ENCODE data around the gene PARD3B. TPM values are rescaled to one million over a fixed set of nuclear protein-coding genes. Genes with fewer than 3 reads are reported as not detected.

PARD3B gene
- total and polyA plus RNA-seq, 10 of the 15 experiments (the other 5 are each of a cell fraction or from before 2014, with no cell fraction given), result 0.01 to 0.54 (median 0.07) TPM; not detected in 7

- TF ChIP-seq, protein P1, sequence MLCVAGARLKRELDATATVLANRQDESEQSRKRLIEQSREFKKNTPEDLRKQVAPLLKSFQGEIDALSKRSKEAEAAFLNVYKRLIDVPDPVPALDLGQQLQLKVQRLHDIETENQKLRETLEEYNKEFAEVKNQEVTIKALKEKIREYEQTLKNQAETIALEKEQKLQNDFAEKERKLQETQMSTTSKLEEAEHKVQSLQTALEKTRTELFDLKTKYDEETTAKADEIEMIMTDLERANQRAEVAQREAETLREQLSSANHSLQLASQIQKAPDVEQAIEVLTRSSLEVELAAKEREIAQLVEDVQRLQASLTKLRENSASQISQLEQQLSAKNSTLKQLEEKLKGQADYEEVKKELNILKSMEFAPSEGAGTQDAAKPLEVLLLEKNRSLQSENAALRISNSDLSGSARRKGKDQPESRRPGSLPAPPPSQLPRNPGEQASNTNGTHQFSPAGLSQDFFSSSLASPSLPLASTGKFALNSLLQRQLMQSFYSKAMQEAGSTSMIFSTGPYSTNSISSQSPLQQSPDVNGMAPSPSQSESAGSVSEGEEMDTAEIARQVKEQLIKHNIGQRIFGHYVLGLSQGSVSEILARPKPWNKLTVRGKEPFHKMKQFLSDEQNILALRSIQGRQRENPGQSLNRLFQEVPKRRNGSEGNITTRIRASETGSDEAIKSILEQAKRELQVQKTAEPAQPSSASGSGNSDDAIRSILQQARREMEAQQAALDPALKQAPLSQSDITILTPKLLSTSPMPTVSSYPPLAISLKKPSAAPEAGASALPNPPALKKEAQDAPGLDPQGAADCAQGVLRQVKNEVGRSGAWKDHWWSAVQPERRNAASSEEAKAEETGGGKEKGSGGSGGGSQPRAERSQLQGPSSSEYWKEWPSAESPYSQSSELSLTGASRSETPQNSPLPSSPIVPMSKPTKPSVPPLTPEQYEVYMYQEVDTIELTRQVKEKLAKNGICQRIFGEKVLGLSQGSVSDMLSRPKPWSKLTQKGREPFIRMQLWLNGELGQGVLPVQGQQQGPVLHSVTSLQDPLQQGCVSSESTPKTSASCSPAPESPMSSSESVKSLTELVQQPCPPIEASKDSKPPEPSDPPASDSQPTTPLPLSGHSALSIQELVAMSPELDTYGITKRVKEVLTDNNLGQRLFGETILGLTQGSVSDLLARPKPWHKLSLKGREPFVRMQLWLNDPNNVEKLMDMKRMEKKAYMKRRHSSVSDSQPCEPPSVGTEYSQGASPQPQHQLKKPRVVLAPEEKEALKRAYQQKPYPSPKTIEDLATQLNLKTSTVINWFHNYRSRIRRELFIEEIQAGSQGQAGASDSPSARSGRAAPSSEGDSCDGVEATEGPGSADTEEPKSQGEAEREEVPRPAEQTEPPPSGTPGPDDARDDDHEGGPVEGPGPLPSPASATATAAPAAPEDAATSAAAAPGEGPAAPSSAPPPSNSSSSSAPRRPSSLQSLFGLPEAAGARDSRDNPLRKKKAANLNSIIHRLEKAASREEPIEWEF (IDR thresholded peaks at IDR 0.05; ENCODE audit: insufficient replicate concordance, low read depth, low read length), result no peak
- TF ChIP-seq, protein P2, sequence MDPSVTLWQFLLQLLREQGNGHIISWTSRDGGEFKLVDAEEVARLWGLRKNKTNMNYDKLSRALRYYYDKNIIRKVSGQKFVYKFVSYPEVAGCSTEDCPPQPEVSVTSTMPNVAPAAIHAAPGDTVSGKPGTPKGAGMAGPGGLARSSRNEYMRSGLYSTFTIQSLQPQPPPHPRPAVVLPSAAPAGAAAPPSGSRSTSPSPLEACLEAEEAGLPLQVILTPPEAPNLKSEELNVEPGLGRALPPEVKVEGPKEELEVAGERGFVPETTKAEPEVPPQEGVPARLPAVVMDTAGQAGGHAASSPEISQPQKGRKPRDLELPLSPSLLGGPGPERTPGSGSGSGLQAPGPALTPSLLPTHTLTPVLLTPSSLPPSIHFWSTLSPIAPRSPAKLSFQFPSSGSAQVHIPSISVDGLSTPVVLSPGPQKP (IDR thresholded peaks at IDR 0.05; ENCODE audit: low read depth, low read length), result no peak
- TF ChIP-seq BCL11A (IDR thresholded peaks at IDR 0.05; ENCODE audit: low read depth, low read length), result no peak
- no peak for TF ChIP-seq ZNF687 (IDR thresholded peaks at IDR 0.05)
- no peak for TF ChIP-seq RBBP5 (conservative IDR thresholded peaks at IDR 0.05)
- no peak for TF ChIP-seq ZNF207 (IDR thresholded peaks at IDR 0.05; ENCODE audit: borderline replicate concordance)
Measured at GRCh38 chr2:205273627-205274026, 728.4 kb downstream of the PARD3B start (continued).
